Liver (tissue), 3 donors: Measurements from ENCODE around the gene TUT4.

Experiments
- CTCF ChIP-seq: fragments of 150-350 bp; IDR thresholded peaks from 2 replicates; pipeline ENCODE4 v1.5.1; 2017; ENCODE audit warnings: improper control_type of control experiment, low read depth, low read length; ENCODE audit not compliant: missing input control
- GABPA ChIP-seq, 2 donors: IDR thresholded peaks in 1 of 2; conservative IDR thresholded peaks in 1 of 2; 2 replicates each; pipeline ENCODE4 v1.6.1; 2016; ENCODE audit warnings: antibody characterized with exemption in 2 of 2, mild to moderate bottlenecking in 1 of 2, moderate library complexity in 1 of 2
- donor health status: healthy.
- donor health status: healthy.

- TF ChIP-seq CTCF (no peak), GABPA (IDR thresholded peaks at IDR 0.05 in 1 of 2, conservative IDR thresholded peaks at IDR 0.05 in 1 of 2) (no peak)
Measured at GRCh38 chr1:52420713-52421112, 132.2 kb downstream of the TUT4 start.
